PC-3 (cell line): Measurements from ENCODE around the gene PTOV1. TPM values are rescaled to one million over a fixed set of nuclear protein-coding genes. Genes with fewer than 3 reads are reported as not detected.

Experiments
- ATAC-seq: fragments of 200-7000 bp; cut with Tn5 transposase; 2 replicates; pipeline ENCODE4 v1.9.1; 2020; ENCODE audit warnings: mild to moderate bottlenecking, moderate library complexity
- BruUV-seq: library from RNA; stranded (reverse); fragments of 400-500 nt; replicated peaks from 2 replicates; lab custom pipeline; 2021; lab: Mats Ljungman, UMichigan
- CTCF ChIA-PET: fragments of 300-600 bp; sonication (Branson Sonifier 250); formaldehyde crosslinking; loops from one replicate; lab custom pipeline; 2022; ENCODE audit warnings: antibody characterized with exemption; lab: Charles Lee
- POLR2A ChIA-PET: fragments of 300-600 bp; sonication (Branson Sonifier 250); formaldehyde crosslinking; loops from one replicate; lab custom pipeline; 2022; ENCODE audit warnings: antibody characterized with exemption; ENCODE audit not compliant: unreplicated experiment; lab: Charles Lee
- DNase-seq: peaks from one replicate; pipeline ENCODE4 v3.0.0-alpha.2; 2015
- H2AFZ ChIP-seq: fragments of 300-600 bp; sonication (generic); 2 replicates; pipeline ENCODE4 v1.6.0; 2016; ENCODE audit warnings: antibody characterized with exemption, low read length
- H3F3A ChIP-seq: fragments of 300-600 bp; sonication (generic); one replicate; pipeline ENCODE4 v1.6.0; 2017; ENCODE audit warnings: antibody characterized with exemption, low read length, control low read depth, mild to moderate bottlenecking; ENCODE audit not compliant: unreplicated experiment
- H3K27ac ChIP-seq: fragments of 300-600 bp; sonication (generic); 2 replicates; pipeline ENCODE4 v1.5.1; 2016; ENCODE audit warnings: mild to moderate bottlenecking, low read length
- H3K27me3 ChIP-seq: fragments of 300-600 bp; sonication (generic); 2 replicates; pipeline ENCODE4 v1.6.1; 2016; ENCODE audit warnings: low read length, mixed read lengths
- H3K36me3 ChIP-seq: fragments of 300-600 bp; sonication (generic); 2 replicates; pipeline ENCODE4 v1.6.1; 2016; ENCODE audit warnings: low read depth, mixed run types, low read length, mixed read lengths
- H3K4me1 ChIP-seq: fragments of 300-600 bp; sonication (generic); 2 replicates; pipeline ENCODE4 v1.5.1; 2016; ENCODE audit warnings: low read length; ENCODE audit not compliant: insufficient read depth
- H3K4me2 ChIP-seq: fragments of 300-600 bp; sonication (generic); 2 replicates; pipeline ENCODE4 v1.6.0; 2016; ENCODE audit warnings: low read length
- H3K4me3 ChIP-seq: fragments of 300-600 bp; sonication (generic); 2 replicates; pipeline ENCODE4 v1.5.1; 2016; ENCODE audit warnings: mild to moderate bottlenecking, low read length, mixed read lengths
- H3K79me2 ChIP-seq: fragments of 300-600 bp; sonication (generic); 2 replicates; pipeline ENCODE4 v1.6.1; 2017; ENCODE audit warnings: low read length, mixed read lengths
- H3K9ac ChIP-seq: fragments of 300-600 bp; sonication (generic); 2 replicates; pipeline ENCODE4 v1.6.0; 2016; ENCODE audit warnings: mild to moderate bottlenecking, low read length
- H3K9me2 ChIP-seq: fragments of 300-600 bp; sonication (generic); replicated peaks from 2 replicates; pipeline ENCODE4 v1.6.1; 2016; ENCODE audit warnings: mixed run types, low read length, mixed read lengths
- H3K9me3 ChIP-seq: fragments of 300-600 bp; sonication (generic); 2 replicates; pipeline ENCODE4 v1.6.1; 2016; ENCODE audit warnings: low read length, mixed read lengths
- H4K20me1 ChIP-seq: fragments of 300-600 bp; sonication (generic); 2 replicates; pipeline ENCODE4 v1.6.1; 2016; ENCODE audit warnings: low read length, mixed read lengths
- CTCF ChIP-seq: fragments of 300-600 bp; sonication (generic); conservative IDR thresholded peaks from 2 replicates; pipeline ENCODE4 v1.5.1; 2017; ENCODE audit warnings: antibody characterized with exemption, low read depth, mild to moderate bottlenecking, low read length
- EZH2 ChIP-seq: fragments of 300-600 bp; sonication (generic); IDR thresholded peaks from one replicate; pipeline ENCODE4 v1.6.1; 2017; ENCODE audit warnings: antibody characterized with exemption, mild to moderate bottlenecking, low read length; ENCODE audit not compliant: unreplicated experiment
- EZH2phosphoT487 ChIP-seq: fragments of 300-600 bp; sonication (generic); IDR thresholded peaks from 2 replicates; pipeline ENCODE4 v1.6.1; 2018; ENCODE audit warnings: mild to moderate bottlenecking, antibody characterized with exemption, low read length, borderline replicate concordance
- intact Hi-C: fragments of 100-400 bp; cut with micrococcal nuclease; formaldehyde crosslinking; loops from 2 replicates; pipeline ENCODE4 v1.9.0; 2023
- total RNA-seq: library from RNA; depleted of rRNA; stranded (reverse); fragments of >200 nt; gene quantifications from 2 replicates; pipeline ENCODE4 v1.2.3, GENCODE V29; 2014

The PTOV1 gene
- total RNA-seq, 1 experiment from 2014 or later = 148 TPM

GRCh38 chr19:49839713-49840112, 11.2 kb upstream of the PTOV1 start:
- ChIA-PET POLR2A (interaction anchor here (0.6 kb wide), 1 partner anchor 489 kb away, joined by 5 read pairs; no protein-coding TSS in a partner anchor), CTCF (no interaction called here)
- Histone ChIP-seq H4K20me1 (no peaks in the 10 kb centered on the region), H3K4me2 (no peak overlapping the region), H2AFZ (no peak overlapping the region), H3F3A (no peaks in the 10 kb centered on the region), H3K9me2 (no peaks in the 10 kb centered on the region), H3K79me2 (no peaks in the 10 kb centered on the region), H3K36me3 (peaks cover 21% of the 10 kb centered on the region), H3K27ac (no peak overlapping the region), H3K4me1 (no peaks in the 10 kb centered on the region), H3K9ac (no peak overlapping the region), H3K4me3 (no peak overlapping the region), H3K27me3 (no peaks in the 10 kb centered on the region), H3K9me3 (no peaks in the 10 kb centered on the region)
- BruUV-seq = no TSS peak
- DNase-seq = no peak
- TF ChIP-seq EZH2 = no peak
- TF ChIP-seq CTCF = no peak
- no peak for ATAC-seq
- intact Hi-C loops = no loop called here

- H3K27ac ChIP-seq = no peak overlapping the region
- CTCF ChIA-PET = no interaction called here
- H3K4me3 ChIP-seq = no peak overlapping the region
Observed at GRCh38 chr19:49840321-49840720, 10.6 kb upstream of the PTOV1 start.

More at GRCh38 chr19:49840321-49840720, 10.6 kb upstream of the PTOV1 start:
- Histone ChIP-seq H4K20me1 (no peaks in the 10 kb centered on the region), H3K4me2 (no peak overlapping the region), H3F3A (no peaks in the 10 kb centered on the region), H3K9me2 (no peaks in the 10 kb centered on the region), H3K9me3 (no peaks in the 10 kb centered on the region), H3K4me1 (no peaks in the 10 kb centered on the region), H3K27me3 (no peaks in the 10 kb centered on the region), H2AFZ (no peak overlapping the region), H3K9ac (no peak overlapping the region), H3K36me3 (peaks cover 15% of the 10 kb centered on the region), H3K79me2 (no peaks in the 10 kb centered on the region)
- BruUV-seq = no TSS peak
- DNase-seq (no peak), ATAC-seq (no peak)
- TF ChIP-seq EZH2phosphoT487 (no peak), CTCF (no peak), EZH2 (no peak)
- intact Hi-C loops = no loop called here
- POLR2A ChIA-PET = no interaction called here
